C1 segment of cervical spinal cord (tissue), 14 donors: ENCODE measurements around the gene F11R.
"Not testable (repeated sequence)": the region's sequence is repeated elsewhere in the genome, so short reads cannot be mapped to it uniquely, and the experiment has no call there.

ENCODE experiments used
- DNase-seq, 14 donors: peaks; one replicate each; lab custom pipeline; 2025; lab: John Stamatoyannopoulos, UW

Gene F11R

GRCh38 chr1:161013131-161013487, 7.8 kb downstream of the F11R start:
- DNase-seq, result peak in 1 of 14 donors; percentile 27

GRCh38 chr1:161012420-161012819, 8.5 kb downstream of the F11R start:
- DNase-seq, result no peak

GRCh38 chr1:161009602-161010211, 11.2 kb downstream of the F11R start:
- no peak for DNase-seq

GRCh38 chr1:161008869-161009510, 12.0 kb downstream of the F11R start:
- DNase-seq, result no peak

- no peak for DNase-seq
Measured at GRCh38 chr1:161007369-161007768, 13.6 kb downstream of the F11R start.

GRCh38 chr1:161006563-161006962, 14.4 kb downstream of the F11R start:
- no peak for DNase-seq

GRCh38 chr1:161001525-161001924, 19.4 kb downstream of the F11R start:
- DNase-seq, result no peak

GRCh38 chr1:161000736-161001480, 20.0 kb downstream of the F11R start:
- no peak for DNase-seq

- DNase-seq, result no peak
Measured at GRCh38 chr1:160999376-160999775, 21.6 kb downstream of the F11R start.

GRCh38 chr1:160997323-160998038, 23.5 kb downstream of the F11R start:
- peak in 5 of 14 donors; percentile 0 to 24 (median 13) for DNase-seq

- DNase-seq, result no peak
Measured at GRCh38 chr1:160996178-160996577, 24.8 kb downstream of the F11R start.

- DNase-seq, result no peak
Measured at GRCh38 chr1:160993544-160994193, 27.3 kb downstream of the F11R start.

- not testable (repeated sequence) for DNase-seq
Measured at GRCh38 chr1:160992036-160992435, 28.9 kb downstream of the F11R start.

- DNase-seq, result no peak
Measured at GRCh38 chr1:160987359-160988050, 33.4 kb downstream of the F11R start.

- DNase-seq, result no peak
Measured at GRCh38 chr1:160985723-160986122, 35.2 kb downstream of the F11R start.

GRCh38 chr1:160981584-160982411, 39.2 kb downstream of the F11R start:
- no peak for DNase-seq

GRCh38 chr1:160979286-160979685, 41.7 kb downstream of the F11R start:
- no peak for DNase-seq

- no peak for DNase-seq
Measured at GRCh38 chr1:160978510-160978927, 42.4 kb downstream of the F11R start.

GRCh38 chr1:160975026-160975425, 45.9 kb downstream of the F11R start:
- DNase-seq, result no peak

- DNase-seq, result no peak
Measured at GRCh38 chr1:160973491-160973890, 47.5 kb downstream of the F11R start.
